HFFc6 (cell line): Measurements from ENCODE around the gene ATXN10. TPM values are rescaled to one million over a fixed set of nuclear protein-coding genes. Genes with fewer than 3 reads are reported as not detected.

Source experiments
- DNase-seq: peaks from one replicate; pipeline ENCODE4 v3.0.0-alpha.2; 2018
- H3K27ac Mint-ChIP-seq: 2 replicates; pipeline ENCODE4 v1.8.0; 2020; ENCODE audit warnings: mild to moderate bottlenecking, mixed read lengths
- H3K27me3 Mint-ChIP-seq: 2 replicates; pipeline ENCODE4 v1.8.0; 2021; ENCODE audit warnings: mild to moderate bottlenecking, moderate library complexity, mixed read lengths; ENCODE audit not compliant: insufficient read depth
- H3K36me3 Mint-ChIP-seq: 2 replicates; pipeline ENCODE4 v1.8.0; 2021; ENCODE audit warnings: low read depth, mixed read lengths
- H3K4me1 Mint-ChIP-seq: 2 replicates; pipeline ENCODE4 v1.8.0; 2020; ENCODE audit warnings: low read depth, mixed read lengths
- H3K4me3 Mint-ChIP-seq: 2 replicates; pipeline ENCODE4 v1.8.0; 2020; ENCODE audit warnings: mild to moderate bottlenecking, moderate library complexity, mixed read lengths
- H3K9me3 Mint-ChIP-seq: 2 replicates; pipeline ENCODE4 v1.8.0; 2020; ENCODE audit warnings: mild to moderate bottlenecking, mixed read lengths
- total RNA-seq, 6 experiments: library from RNA; stranded (reverse); fragmentation: NEBNext Ultra II Directional; extraction: Animal tissue kit (Norgen Biotek cat#: 25700); gene quantifications; 2 replicates in 1 of 6; 3 replicates in 5 of 6; pipeline ENCODE4 v1.2.3, GENCODE V29; 2021
- TF ChIP-seq, protein P1 (sequence below): fragments of 200-600 bp; sonication (generic); IDR thresholded peaks from 2 replicates; pipeline ENCODE4 v1.5.0; 2021; ENCODE audit warnings: antibody characterized with exemption, mild to moderate bottlenecking

The ATXN10 gene
- total RNA-seq, 6 experiments from 2014 or later: 287 to 426 (median 370) TPM

- H3K4me1 Mint-ChIP-seq: peaks cover 38% of the 10 kb centered on the region
- H3K27ac Mint-ChIP-seq: no peak overlapping the region
- no peak overlapping the region for H3K4me3 Mint-ChIP-seq
- no peaks in the 10 kb centered on the region; the same call in 1 of the 2 replicates for H3K27me3 Mint-ChIP-seq
- peaks cover 34% of the 10 kb centered on the region for H3K36me3 Mint-ChIP-seq
- DNase-seq: no peak
- H3K9me3 Mint-ChIP-seq: peaks cover 3% of the 10 kb centered on the region; the same call in 1 of the 2 replicates
- TF ChIP-seq, protein P1, sequence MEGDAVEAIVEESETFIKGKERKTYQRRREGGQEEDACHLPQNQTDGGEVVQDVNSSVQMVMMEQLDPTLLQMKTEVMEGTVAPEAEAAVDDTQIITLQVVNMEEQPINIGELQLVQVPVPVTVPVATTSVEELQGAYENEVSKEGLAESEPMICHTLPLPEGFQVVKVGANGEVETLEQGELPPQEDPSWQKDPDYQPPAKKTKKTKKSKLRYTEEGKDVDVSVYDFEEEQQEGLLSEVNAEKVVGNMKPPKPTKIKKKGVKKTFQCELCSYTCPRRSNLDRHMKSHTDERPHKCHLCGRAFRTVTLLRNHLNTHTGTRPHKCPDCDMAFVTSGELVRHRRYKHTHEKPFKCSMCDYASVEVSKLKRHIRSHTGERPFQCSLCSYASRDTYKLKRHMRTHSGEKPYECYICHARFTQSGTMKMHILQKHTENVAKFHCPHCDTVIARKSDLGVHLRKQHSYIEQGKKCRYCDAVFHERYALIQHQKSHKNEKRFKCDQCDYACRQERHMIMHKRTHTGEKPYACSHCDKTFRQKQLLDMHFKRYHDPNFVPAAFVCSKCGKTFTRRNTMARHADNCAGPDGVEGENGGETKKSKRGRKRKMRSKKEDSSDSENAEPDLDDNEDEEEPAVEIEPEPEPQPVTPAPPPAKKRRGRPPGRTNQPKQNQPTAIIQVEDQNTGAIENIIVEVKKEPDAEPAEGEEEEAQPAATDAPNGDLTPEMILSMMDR: no peak
These were observed 163.2 kb downstream of the ATXN10 start for GRCh38 chr22:45834795-45835194.

- Mint-ChIP-seq H3K27me3 (peaks cover 3% of the 10 kb centered on the region; the same call in 1 of the 2 replicates), H3K36me3 (peaks cover 46% of the 10 kb centered on the region), H3K4me3 (no peak overlapping the region), H3K4me1 (peaks cover 23% of the 10 kb centered on the region), H3K9me3 (no peaks in the 10 kb centered on the region), H3K27ac (no peak overlapping the region; the same call in 1 of the 2 replicates)
- TF ChIP-seq, protein P1: no peak
- no peak for DNase-seq
These were observed 165.0 kb downstream of the ATXN10 start for GRCh38 chr22:45836418-45837169.

- no peak overlapping the region for H3K27ac Mint-ChIP-seq
- peaks cover 23% of the 10 kb centered on the region for H3K4me1 Mint-ChIP-seq
- no peak for DNase-seq
- H3K4me3 Mint-ChIP-seq: no peak overlapping the region
- H3K9me3 Mint-ChIP-seq: no peaks in the 10 kb centered on the region
- H3K27me3 Mint-ChIP-seq: peaks cover 3% of the 10 kb centered on the region; the same call in 1 of the 2 replicates
- peaks cover 47% of the 10 kb centered on the region for H3K36me3 Mint-ChIP-seq
- TF ChIP-seq, protein P1: no peak
These were observed 165.9 kb downstream of the ATXN10 start for GRCh38 chr22:45837508-45837907.

DNA sequence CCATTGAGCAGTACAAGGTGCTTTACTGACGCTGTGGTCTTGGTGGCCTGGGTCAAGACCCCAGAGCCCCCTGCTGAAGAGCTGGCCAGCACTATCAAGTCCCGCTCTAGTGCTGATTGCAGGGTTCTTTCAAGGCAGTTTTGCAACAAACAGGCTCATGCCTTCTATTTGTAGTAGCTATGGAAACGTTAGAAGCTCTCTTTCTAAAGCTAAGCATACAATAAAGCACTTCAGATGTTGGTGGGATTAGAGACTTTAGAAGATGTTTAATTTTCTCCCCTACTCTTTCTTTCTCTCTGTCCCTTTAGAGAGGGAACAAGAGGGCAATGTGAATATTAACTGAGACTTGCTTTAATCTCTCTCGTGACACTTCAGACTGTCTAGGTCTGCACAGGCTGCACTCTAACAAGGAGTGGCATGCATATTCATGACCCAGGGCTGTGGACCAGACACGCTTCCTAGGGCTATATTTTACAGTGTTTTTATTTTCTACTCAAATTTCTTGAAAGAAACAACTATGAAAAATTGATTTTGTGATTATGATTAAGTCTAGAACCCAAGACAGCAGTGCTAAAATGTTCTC, 166.8 kb downstream of the ATXN10 start:
- no peak for DNase-seq
- Mint-ChIP-seq H3K27me3 (peaks cover 3% of the 10 kb centered on the region; the same call in 1 of the 2 replicates), H3K4me3 (no peak overlapping the region), H3K36me3 (peaks cover 52% of the 10 kb centered on the region), H3K27ac (no peak overlapping the region), H3K9me3 (no peaks in the 10 kb centered on the region), H3K4me1 (peaks cover 23% of the 10 kb centered on the region)
- TF ChIP-seq, protein P1: no peak

DNA sequence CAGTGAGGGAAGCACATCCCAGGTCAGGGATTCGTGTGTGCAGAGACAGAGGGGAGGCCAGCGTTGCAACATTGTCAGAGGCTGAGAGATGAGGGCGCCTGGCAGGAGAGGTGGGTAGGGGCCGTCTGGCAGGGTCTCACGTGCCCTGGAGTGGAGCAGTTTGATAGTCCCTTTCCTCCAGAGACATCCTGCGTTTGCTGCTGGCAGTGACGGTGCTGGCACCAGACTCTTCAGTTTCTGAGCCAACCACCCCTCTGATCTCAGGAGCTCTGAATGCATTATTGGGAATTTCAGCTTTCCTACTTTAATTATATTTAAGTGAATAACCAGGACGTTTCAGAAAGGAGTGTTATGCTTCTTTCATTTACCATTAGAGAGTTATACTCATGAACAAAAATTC, 168.8 kb downstream of the ATXN10 start:
- no peak for DNase-seq
- Mint-ChIP-seq H3K36me3 (peaks cover 68% of the 10 kb centered on the region), H3K4me3 (no peak overlapping the region), H3K9me3 (no peaks in the 10 kb centered on the region), H3K27me3 (peaks cover 3% of the 10 kb centered on the region; the same call in 1 of the 2 replicates), H3K4me1 (peaks cover 41% of the 10 kb centered on the region), H3K27ac (no peak overlapping the region)
- TF ChIP-seq, protein P1: no peak
